Measurements from ENCODE around the gene FAHD1. TPM values are rescaled to one million over a fixed set of nuclear protein-coding genes. Genes with fewer than 3 reads are reported as not detected.

FAHD1 gene
- total RNA-seq, 1 donor from 2014 or later, result 26.0 TPM

Other genes starting within 250 kb of the FAHD1 start
- 15.9 TPM for gene IFT140, start 215.1 kb upstream of the FAHD1 start, total RNA-seq
- 11.3 TPM for gene CRAMP1, start 214.8 kb upstream of the FAHD1 start, total RNA-seq
- 26.9 TPM for gene JPT2, start 148.9 kb upstream of the FAHD1 start, total RNA-seq
- gene MAPK8IP3, start 121.0 kb upstream of the FAHD1 start, total RNA-seq, result 46.1 TPM
- 18.1 TPM for gene NME3, start 55.7 kb upstream of the FAHD1 start, total RNA-seq
- 5.5 TPM for gene EME2, start 54.4 kb upstream of the FAHD1 start, total RNA-seq
- 23.5 TPM for gene MRPS34, start 54.1 kb upstream of the FAHD1 start, total RNA-seq
- 32.7 TPM for gene SPSB3, start 44.6 kb upstream of the FAHD1 start, total RNA-seq
- 26.0 TPM for gene NUBP2, start 44.2 kb upstream of the FAHD1 start, total RNA-seq
- gene IGFALS, start 33.5 kb upstream of the FAHD1 start, total RNA-seq, result not detected
- gene HAGH, start 381 bp upstream of the FAHD1 start, total RNA-seq, result 31.1 TPM
- 0.39 TPM for gene MEIOB, start 45.0 kb downstream of the FAHD1 start, total RNA-seq
- 4.3 TPM for gene HS3ST6, start 91.2 kb downstream of the FAHD1 start, total RNA-seq
- gene MSRB1, start 116.0 kb downstream of the FAHD1 start, total RNA-seq, result 9.2 TPM
- gene RPL3L, start 127.5 kb downstream of the FAHD1 start, total RNA-seq, result 14.2 TPM
- gene NDUFB10, start 132.3 kb downstream of the FAHD1 start, total RNA-seq, result 72.4 TPM
- 1,364 TPM for gene RPS2, start 137.6 kb downstream of the FAHD1 start, total RNA-seq
- gene RNF151, start 139.7 kb downstream of the FAHD1 start, total RNA-seq, result not detected
- 17.5 TPM for gene TBL3, start 144.8 kb downstream of the FAHD1 start, total RNA-seq
- 0.39 TPM for gene NOXO1, start 154.3 kb downstream of the FAHD1 start, total RNA-seq
- 5.8 TPM for gene GFER, start 157.0 kb downstream of the FAHD1 start, total RNA-seq
- 0.69 TPM for gene SYNGR3, start 162.8 kb downstream of the FAHD1 start, total RNA-seq
- 12.8 TPM for gene ZNF598, start 182.6 kb downstream of the FAHD1 start, total RNA-seq
- 2.2 TPM for gene NPW, start 192.6 kb downstream of the FAHD1 start, total RNA-seq
- gene NHERF2, start 199.7 kb downstream of the FAHD1 start, total RNA-seq, result 20.1 TPM
- gene NTHL1, start 220.6 kb downstream of the FAHD1 start, total RNA-seq, result 14.8 TPM
- gene TSC2, start 220.8 kb downstream of the FAHD1 start, total RNA-seq, result 58.9 TPM